NK-92 treated with Interleukin-12 subunit alpha and Interleukin-12 subunit beta, amount 100 ng/mL, for 24 hours (cell line): Measurements from ENCODE around the gene DAPK1.
"Not testable (repeated sequence)": the region's sequence is repeated elsewhere in the genome, so short reads cannot be mapped to it uniquely, and the experiment has no call there.

ENCODE experiments used
- DNase-seq: peaks from one replicate; lab custom pipeline; 2025; lab: John Stamatoyannopoulos, UW

The DAPK1 gene

DNA sequence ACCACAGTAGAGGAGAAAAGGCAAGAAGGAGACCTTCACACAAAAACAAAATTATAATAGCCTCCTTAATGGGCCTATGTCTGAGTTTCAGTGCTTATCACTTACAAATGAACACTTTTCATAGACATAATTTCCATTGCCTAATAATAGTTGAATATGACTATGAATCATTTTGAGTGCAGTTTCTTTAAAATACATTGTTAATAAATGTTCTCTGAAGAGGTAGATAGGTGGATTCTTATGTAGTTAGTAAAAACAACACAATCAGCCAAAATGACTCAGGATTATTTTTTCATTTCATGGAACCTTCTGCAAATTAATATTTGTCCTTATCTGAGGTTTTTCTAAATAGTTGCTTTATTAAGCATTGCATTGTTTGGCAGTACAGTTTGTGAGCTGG, 45.6 kb downstream of the DAPK1 start:
- DNase-seq: no peak

DNA sequence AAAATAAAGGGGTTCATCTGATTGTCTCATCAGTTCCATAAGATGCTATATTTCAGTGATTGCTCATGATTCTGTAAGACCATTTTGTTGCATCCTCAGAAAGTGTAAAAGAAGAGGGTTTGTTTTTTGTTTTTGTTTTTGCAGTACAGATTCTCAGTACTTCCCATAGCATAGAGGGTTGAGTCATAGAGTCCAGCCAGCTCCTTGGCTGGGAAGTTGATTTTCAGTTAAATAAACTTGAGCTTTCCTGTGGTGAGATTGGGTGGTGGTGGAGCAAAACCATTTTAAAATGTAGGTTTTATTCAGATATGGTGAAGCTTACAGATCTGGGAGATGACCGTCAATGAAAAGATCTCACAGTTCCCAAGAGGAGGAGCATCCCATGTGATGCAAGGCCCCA, 48.2 kb downstream of the DAPK1 start:
- no peak for DNase-seq

DNA sequence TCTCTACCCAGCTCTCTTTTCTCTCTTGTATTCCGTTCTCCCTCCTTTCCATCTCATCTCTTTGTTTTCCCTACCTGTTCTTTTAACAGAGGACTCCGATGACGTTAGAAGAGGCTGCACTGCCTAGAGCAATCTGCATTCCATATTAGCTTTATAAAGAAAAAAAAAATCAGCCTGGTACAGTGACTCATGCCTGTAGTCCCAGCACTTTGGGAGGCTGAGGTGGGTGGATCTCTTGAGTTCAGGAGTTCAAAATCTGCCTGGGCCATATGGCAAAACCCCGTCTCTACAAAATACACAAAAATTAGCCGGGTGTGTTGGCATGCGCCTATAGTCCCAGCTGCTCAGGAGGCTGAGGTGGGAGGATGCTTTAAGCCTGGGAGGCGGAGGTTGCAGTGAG, 49.0 kb downstream of the DAPK1 start:
- no peak for DNase-seq

DNA sequence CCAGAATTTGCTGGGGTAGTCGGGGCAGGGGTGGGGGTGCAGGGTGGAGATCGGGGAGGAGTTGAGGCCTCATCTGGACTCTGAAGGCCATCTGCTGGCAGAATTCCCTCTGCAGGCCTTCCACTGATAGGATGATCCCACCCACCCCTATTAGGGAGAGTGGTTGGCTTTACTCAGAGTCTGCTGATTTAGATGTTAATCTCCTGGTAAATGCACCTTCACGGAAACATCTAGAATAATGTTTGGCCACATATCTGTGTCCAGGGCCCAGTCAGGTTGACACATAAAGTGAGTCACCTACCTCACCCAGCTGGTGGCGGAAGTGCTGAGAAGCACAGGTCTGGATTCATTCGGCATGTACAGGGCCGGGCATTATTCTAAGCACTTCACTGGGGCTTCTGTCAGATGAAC, 50.0 kb downstream of the DAPK1 start:
- no peak for DNase-seq

DNA sequence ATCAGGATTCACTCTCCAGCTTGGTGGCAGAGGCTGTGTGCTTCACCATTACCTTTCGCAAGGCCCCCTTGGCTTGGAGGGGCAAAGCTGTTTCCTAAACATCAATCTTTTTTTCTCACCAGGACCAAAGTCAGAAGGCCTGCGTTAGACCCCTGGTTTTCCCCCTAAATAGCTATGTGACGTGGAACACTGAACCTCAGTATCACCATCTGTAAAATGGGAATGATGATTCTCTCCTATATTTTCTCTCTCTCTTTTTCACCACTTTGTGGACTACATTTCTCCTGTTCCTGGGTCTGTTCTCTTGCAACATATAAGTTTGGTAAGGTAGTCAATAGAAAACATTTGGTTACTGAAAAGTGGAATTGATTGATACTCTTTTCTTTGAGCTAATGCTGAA, 50.5 kb downstream of the DAPK1 start:
- no peak for DNase-seq

DNA sequence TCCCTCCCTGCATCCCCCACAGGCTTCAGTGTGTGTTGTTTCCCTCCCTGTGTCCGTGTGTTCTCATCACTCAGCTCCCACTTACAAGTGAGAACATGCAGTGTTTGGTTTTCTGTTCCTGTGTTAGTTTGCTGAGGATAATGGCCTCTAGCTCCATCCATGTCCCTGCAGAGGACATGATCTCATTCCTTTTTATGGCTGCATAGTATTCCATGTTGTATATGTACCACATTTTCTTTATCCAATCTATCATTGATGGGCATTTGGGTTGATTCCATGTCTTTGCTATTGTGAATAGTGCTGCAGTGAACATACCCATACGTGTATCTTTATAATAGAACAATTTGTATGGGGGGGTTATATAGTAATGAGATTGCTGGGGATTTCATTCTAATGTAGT, 51.4 kb downstream of the DAPK1 start:
- DNase-seq: not testable (repeated sequence)

DNA sequence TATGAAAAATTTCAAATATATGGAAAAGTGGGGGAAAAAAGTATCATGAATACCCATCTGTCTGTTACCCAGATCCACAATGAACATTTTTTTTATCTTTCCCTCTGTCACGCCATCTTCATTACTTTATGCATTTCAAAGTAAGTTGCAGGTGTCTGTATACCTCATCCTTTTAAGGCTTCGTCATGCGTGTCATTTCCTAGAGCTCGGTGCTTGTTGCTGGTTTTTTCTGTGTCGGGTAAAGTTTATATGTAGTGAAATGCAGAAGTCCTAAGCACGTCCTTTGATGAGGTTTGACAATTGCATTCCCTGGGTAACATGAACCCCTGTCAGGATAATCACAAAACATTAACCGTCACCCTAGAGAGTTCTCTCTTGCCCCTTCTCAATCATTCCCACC, 52.1 kb downstream of the DAPK1 start:
- no peak for DNase-seq

DNA sequence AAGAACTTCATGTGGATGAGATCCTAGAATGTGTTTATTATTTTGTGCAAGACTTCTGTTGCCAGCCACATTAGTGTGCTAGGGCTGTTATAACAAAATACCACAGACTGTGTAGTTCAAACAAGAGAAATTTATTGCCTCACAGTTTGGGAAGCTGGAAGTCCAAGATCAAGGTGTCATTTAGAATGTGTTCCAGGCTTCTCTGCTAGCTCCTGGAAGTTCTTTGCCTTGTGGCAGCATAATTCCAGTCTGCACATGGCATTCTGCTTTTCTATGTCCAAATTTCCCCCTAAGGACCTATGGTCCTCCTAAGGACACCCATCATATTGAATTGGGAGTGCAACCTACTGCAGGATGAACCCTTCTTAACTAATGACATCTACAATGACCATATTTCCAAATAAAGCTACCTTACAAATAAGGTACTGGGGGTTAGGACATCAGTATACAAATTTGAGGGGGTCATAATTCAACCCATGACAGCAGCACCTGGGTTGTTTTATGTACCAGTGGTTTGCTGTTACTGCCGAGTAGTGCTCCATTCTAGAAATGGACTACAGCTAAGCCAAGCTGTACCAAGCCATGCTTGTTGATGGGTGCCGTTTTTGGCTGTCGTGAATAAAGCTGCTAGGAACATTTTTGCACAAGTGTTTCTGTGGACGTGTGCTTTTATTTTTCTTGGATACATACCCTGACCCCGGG, 52.7 kb downstream of the DAPK1 start:
- DNase-seq: no peak

DNA sequence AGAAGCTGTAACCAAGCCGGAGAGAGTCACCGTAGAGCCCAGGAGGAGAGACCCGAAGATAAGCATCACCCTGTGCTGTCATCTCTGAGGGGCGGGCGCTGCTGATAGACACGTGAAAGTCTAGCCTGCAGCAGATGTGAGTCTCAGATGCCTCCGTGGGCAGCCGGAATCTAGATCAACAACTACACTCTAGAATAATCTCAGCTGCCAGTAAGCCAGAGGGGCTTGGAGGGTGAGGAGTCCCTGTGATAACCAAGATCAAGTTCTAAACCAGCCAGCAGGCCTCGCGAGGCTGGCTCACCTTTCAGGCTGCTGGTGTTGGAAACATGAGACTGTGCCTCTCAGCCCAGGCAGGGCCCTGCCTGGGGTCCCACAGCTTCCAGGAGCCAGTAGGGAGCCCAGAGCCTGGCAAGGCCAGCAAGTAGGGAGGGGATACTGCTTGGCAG, 54.1 kb downstream of the DAPK1 start:
- no peak for DNase-seq

DNA sequence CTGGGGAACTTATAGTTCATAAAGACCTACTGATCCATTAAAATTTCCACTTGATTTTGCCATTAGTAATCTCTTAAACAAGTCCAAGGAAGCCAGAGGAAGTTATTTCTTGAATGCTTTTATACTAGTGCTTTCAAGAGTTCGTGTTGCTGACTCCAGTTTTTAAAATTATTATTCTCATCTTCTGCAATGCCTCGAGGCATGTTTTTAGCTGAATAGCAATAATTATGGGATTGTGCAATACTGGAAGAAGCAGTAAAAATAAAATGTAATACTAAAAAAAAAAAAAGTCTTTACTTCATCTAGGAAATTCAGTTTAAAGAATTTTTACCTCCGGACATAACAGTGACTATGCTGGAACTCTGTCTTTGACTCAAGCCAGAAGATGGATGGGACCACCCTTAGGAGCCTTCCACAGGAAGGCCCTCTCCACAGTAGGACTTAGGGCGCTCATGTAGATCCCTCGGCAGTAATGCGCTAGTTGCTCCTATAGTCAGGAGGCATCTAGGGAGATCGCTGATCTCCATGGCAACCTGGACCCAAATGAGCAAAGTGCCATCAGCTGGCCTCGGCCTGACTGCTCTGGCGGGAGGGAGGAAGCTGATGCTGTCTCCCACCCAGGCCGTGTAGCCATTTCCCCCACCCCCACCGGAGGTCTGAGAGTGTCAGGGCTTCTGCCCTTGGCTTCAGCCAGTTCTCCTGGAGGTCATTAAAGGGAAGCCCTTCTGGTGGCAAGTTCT, 56.7 kb downstream of the DAPK1 start:
- no peak for DNase-seq

DNA sequence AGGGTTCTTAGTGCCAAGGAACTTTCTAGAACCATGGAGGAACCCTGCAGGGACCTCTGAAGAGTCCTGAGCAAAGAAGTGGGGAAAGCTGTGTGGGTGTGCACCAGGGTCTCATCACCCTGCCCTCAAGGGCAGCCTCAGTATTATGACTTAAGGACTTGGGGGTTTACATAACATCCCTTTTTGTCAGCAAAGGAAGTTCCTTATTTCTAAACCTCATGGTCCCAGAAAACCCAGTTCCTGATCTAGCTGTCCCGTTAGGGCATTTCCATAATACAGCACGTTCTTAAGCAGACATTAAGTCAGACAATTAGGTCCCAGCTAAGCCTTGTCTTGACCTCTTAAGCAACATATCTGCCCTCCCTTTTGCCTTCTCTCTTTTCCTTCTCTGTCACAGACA, 57.3 kb downstream of the DAPK1 start:
- no peak for DNase-seq

DNA sequence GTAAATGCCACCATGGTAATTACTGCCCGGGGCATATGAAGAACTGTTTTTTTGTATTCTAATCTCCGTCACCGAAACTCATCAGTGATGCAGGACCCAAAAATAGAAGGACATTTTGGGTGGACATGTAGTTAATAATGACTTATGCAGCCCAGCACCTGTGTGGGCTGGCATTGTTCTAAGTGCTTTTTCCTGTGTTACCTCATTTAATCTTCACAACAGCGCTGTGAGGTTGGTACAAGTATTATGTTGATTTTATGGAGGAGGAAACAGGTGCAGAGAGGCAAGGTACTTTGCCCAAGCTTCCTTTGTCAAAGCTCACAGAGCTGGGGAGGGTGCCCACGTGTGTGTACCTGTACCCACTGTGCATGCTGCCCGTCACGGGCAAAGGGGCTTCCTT, 58.4 kb downstream of the DAPK1 start:
- no peak for DNase-seq

DNA sequence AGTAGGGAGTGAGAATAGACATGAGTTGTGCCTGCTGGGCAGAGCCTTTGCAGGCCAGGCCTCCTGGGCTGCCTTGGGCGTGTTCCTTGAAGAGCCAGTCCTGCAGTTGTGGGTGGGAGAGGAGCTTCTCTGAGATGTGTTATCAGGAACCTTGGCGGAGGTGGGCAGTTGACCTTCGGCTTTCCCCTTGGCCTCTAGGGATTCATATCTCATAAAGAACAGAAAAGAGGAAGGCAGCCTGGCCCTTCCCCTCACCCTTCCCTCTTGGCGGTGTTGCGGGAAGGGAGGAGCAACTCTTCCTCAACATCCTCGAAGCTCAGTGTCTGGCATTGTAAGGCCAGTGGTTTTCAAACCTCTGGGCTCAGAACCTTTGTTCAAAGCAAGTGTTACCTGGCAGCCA, 59.2 kb downstream of the DAPK1 start:
- DNase-seq: no peak

DNA sequence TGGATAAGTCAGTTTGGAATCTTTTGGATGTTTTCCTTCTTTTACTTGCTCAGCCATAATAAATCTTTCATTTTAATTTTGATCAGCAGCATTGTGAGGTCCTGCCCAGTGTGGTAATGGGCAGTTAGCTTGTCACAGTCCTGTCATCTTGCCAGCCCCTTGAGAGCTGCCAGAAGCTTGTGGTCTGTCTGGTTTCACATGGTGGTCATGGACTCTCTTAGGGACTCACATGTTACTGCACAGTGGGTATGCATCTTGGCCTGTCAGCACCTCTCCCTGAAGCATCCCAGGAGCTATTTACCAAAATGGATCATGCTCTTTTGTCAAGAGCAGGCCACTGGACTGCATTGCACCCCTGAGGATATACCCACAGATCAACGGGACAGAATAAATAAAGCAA, 60.3 kb downstream of the DAPK1 start:
- no peak for DNase-seq

DNA sequence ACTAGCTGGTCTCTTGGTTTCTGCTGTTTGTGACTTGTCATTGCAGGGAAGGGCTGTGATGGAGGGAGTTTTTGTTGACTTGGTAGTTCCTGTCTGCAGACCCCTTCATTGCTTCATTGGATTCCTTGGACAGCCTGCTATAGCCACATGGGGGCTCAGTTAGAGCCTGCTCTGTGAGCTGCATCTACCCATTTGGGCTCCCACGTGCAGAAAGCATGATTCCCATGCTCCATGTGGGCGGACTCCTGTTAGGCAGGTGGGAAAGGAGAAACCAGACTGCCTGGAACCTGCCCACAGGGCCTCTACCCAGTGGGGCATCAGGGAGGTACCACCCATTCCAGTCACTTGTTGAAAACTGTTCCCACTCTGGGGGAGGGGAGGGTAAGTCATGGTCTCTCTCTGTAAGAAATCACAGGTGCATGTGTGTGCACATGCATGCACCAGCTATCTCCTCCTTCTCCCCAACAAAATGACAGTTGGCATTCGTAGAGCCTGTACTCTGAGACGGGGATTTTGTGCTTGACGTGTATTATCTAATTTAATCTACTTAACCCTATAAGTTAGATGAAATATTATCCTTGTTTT, 61.0 kb downstream of the DAPK1 start:
- no peak for DNase-seq

DNA sequence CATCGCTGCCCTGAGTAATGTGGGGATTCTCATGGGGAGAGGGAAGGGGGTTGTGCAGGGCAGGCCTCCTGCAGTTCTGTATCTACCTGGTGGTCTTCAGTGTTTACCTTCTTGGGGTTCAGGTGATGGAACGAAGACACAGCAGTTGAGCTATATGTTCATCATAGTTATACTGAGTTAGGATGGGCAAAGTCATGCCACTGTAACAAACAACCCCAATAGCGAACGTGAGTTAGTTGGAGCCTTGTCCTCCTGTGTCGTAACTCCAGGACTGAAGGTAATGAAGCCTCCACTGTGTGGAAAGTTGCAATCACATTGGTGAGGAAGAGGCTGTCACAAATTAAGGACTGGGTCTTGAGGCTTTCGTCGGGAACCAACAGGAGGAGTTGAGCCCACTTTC, 64.4 kb downstream of the DAPK1 start:
- DNase-seq: no peak

DNA sequence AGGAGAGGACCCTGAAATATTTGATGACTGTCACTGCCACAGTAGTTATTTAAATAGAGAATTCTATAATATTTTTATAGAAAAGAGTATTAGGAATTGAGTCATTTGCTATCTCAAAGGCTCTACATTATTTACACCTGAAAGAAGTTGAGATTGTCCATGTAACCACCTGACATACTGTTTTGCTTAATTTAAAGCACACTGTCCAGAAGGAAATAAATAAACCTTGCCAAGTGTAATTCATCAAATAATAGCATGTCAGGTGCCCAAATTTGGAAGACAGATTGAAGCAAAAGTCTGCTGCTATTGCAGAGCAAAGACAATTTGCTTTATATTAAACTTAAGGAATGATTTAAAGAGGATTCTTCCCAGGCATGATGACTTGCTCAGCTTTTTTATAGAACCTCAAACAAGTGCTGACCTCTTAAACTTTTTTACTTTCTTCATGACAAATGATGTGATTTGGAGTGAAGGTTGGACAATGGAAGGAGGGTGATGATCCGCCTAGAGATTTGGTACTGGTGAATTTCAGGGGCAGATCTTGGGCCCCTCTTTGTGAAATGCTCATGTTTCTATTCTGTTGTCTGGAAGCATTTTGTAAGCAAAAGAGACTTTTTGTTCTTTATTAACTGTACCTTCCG, 65.0 kb downstream of the DAPK1 start:
- DNase-seq: no peak

DNA sequence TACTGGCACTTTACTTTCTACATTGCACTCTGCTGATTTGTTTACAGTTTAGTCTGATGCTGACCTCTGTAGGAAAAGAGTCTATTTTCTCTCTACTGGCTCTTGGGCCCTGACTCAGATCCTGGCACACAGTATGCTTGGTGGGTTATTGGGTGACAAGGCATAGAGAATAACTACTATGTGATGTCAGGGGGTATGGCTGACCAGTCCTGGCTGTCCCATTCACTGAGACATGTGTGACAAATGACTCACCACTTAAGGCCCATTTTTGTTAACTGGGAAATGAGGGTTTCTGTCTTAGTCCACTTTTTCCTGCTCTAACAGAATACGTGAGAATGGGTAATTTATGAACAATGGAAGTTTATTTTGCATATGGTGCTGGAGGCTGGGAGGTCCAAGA, 66.4 kb downstream of the DAPK1 start:
- no peak for DNase-seq

DNA sequence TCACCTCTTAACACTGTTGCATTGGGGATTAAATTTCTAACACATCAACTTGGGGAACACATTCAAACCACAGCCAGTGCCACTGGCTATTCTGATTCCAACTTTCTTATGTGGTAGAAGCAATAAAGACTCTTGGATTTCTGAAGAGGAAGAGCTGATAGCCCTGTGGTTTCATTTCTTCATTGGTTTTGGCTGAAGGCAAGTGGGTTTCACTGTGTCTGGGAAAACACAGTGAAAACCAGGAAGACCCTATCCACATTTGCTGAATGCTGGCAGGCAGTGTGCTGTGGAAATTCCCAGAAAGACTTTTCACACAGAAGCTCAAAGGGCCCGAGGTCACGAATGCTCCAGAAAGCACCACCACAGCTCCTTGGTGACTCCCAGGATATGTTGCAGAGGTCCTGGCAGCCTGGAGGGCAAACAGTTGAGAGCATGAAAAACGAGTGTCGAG, 67.1 kb downstream of the DAPK1 start:
- no peak for DNase-seq

DNA sequence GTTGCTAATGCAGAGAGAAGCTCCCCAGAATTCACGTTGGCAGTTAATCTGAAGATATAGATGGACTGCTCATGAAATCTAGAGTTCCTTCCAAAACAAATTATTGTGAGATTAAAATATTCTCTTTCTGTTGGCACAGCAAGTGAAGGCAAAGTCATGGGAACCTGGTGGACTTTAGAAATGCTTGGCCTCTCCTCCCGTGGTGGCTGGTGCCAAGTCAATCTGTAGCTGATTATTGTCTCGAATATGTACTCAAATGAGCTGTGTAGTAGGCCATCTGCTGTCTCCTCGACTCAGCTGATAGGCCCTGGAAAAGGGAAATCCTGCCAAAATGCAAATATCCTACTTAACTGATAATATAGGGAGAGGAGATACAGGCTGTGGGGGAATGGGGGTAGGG, 69.3 kb downstream of the DAPK1 start:
- no peak for DNase-seq

DNA sequence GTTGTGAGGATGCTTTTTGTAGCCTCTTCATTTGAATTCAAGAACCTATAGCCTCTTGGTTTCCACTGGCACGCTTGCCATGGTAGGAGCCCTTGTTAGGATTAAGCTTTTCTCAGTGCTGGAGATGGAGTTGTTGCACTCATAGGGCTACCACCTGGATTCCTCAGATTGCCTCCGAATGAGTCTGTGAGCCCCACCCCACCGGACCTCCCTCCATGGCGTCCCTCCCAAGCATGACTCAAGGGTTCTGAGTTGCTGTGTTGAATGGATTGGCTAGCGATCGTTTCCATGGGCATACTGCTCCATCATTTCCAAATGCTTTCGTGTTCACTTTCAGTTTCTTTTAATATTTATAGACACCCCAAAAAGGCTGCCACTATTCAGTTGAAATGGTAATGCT, 69.9 kb downstream of the DAPK1 start:
- DNase-seq: no peak

DNA sequence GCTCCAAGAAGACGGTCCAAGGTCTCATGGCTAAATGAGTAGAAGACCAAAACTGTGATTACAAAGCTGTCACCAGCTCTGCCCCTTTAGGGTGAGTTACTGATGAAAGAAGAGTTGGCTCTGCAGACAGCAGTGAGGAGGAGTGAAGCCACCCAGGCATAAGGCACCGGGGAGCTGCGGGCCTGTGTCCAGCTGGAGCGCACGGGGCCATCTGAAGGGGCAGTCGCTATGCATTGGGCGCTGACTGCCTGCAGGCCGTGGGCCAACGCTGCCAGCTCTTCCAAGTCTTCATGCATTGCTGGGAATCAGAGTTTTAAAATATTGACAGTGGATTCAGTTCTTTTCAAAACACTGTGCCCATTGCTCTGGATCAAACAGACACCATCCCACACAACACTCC, 70.3 kb downstream of the DAPK1 start:
- DNase-seq: no peak

DNA sequence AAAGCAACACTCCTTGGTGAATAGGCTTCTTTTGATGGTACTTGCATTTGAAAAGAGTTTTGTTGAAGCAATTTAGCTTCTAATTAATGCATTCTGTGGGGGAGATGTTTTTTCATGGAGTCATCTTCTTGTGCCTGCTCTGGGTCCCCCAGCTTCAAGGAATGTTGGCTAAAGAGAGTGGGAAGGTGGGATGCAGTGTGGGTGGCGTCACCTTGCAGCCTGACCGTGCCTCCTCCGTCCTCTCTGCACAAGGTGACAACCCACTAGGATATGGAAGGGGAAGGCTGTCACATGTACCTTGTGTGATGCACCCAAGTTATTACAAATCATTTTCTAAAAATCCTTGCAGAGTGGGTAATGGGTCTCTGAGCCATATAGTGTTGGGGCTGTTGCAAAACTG, 70.7 kb downstream of the DAPK1 start:
- no peak for DNase-seq
